Stimulated activated CD4-positive, alpha-beta T cell treated with anti-CD3 and anti-CD28 coated beads, TNF-alpha, amount 100 ng/mL, for 4 hours (primary cell): ENCODE data around the gene CAPN15.
A peak's percentile ranks its signal among the peaks of the same experiment; 100 is the strongest.

Experiments
- DNase-seq, 3 experiments: peaks; one replicate each; pipeline ENCODE4 v3.0.0-alpha.2; 2020; ENCODE audit warnings: low read depth in 3 of 3

CAPN15 gene

DNA sequence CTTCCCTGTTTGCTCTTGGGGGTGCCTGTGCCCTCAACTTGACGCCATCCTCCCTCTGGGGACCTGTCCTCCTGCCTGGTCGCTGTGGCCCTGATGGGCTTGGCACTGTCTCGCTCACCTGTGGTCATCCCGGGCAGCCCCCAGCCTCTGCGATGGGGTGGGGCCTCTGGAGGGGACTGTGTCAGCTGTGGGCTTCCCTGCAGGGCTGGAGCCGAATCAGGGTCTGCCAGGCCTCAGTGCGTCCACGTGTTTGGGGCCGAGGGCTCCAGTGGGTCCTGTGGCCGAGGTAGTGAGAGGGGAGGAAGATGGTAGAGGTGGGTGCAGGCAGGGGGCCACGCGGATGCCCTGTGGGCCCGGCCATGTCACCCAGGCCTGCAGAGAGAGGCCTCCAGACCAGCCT lies 50.3 kb downstream of the CAPN15 start:
- DNase-seq = no peak

DNA sequence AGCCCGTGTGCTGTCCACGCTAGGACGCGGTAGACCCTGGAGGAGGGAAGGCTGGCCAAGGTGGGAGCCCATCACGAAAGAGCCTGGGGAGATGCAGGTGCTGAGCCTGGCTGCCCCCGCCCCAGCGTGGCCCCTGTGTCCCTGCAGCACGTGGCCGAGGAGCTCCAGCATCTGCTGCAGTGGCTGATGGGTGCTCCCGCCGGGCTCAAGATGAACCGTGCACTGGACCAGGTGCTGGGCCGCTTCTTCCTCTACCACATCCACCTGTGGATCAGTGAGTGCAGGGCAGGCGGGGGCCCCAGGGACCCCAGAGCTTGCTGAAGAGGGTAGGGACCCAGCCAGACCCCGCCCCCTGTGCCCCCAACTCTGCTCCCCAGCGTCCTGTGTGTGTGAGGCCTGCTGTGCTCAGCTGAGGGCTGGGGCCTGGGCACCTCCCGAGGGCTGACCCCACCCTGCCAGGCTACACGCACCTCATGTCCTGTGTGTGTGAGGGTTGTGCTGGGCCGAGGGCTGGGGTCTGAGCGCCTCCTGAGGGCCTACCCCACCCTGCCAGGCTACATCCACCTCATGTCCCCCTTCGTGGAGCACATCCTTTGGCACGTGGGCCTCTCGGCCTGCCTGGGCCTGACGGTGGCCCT lies 50.8 kb downstream of the CAPN15 start:
- no peak for DNase-seq

DNA sequence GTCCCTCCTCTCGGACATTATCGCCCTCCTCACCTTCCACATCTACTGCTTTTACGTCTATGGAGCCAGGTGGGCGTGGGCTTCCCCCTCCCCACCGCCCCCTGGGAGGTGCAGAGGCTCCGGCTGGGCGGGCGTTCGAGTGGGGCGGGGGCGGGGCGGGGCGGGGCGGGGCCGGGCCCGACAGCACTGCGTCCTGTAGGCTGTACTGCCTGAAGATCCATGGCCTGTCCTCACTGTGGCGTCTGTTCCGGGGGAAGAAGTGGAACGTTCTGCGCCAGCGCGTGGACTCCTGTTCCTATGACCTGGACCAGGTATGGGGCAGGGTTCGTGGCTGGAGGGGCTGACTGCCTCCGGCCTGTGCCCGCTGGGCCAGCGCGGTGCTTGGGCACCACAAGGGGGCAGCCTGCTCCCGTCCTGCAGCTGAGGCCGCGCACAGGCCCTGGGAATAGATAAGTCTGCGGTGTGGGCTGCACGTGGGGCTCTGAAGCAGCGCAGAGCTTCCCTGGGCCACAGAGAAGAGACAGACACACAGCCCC lies 51.4 kb downstream of the CAPN15 start:
- peak in 2 of 3 experiments; percentile 36 for DNase-seq

DNA sequence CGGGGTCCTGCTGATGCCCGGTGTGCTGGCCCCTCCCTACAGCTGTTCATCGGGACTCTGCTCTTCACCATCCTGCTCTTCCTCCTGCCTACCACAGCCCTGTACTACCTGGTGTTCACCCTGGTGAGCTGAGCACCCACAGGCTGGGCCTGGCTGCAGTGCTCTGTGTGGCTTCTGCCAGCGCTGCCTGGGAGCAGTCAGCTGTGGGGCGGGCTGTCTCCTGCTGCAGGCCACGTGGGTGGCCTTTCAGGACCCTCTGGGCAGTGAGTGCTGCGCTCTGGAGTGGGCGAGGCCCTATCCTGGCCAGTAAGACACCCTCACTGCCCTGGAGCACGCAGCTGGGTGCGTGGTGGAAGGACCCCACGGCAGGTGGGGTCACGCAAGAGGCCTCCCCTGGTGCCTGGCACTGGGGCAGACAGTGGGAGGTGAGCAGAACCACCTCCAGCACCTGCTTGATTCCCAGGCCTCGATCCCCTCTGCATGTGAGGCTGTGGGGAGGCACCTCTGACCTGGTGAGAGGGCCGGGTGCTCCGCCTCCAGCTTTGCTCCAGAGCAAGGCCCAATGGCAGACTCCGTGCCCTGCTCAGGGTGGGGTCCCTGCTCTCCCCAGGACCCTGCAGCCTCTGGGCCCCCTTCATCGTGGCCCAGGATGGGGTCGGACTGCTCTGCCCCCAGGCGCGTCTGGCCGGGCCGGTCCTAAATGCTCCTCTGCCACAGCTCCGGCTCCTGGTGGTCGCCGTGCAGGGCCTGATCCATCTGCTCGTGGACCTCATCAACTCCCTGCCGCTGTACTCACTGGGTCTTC lies 52.8 kb downstream of the CAPN15 start:
- DNase-seq = no peak

DNA sequence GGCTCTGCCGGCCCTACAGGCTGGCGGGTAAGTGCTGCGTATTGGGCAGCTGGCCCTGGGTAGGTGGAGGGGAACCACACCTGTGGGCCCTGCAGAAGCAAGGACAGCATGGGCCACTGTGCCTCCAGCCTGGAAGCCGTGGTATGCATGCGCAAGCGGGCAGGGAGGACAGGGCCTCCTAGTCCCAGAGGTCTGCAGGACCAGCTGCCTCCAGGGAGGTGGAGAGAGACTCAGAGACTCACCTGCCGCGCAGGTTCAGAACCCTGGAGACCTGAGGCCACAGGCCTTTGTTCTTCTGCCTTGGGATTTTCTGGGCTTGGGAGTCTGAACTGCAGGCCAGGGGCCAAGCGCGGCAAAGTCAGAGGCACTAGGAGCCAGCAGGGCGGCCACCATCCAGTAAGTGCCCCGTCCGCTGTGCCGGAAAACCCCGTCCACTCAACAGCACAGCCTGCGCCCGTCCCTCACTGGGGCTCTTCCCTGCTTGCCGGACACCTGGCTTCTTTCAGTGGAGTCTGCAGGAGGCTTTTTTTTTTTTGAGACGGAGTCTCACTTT lies 53.5 kb downstream of the CAPN15 start:
- DNase-seq = no peak

DNA sequence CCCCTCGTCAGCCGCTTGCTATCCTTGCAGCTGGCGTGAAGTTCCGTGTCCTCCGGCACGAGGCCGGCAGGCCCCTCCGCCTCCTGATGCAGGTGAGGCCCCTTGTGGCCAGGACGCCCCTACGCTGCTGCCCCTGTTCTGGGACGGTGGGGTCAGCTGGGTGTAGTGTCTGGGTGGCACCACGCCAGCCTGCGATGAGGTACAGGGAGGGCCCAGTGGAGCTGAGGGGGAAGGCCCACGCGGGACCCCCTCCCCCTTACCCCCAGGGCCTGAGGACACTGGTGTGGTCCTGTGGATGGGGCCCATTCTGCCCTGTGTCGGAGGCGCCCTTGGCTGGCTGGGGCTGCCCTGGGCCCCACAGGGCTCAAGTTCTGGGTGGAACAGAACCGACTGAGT lies 54.7 kb downstream of the CAPN15 start:
- no peak for DNase-seq

DNA sequence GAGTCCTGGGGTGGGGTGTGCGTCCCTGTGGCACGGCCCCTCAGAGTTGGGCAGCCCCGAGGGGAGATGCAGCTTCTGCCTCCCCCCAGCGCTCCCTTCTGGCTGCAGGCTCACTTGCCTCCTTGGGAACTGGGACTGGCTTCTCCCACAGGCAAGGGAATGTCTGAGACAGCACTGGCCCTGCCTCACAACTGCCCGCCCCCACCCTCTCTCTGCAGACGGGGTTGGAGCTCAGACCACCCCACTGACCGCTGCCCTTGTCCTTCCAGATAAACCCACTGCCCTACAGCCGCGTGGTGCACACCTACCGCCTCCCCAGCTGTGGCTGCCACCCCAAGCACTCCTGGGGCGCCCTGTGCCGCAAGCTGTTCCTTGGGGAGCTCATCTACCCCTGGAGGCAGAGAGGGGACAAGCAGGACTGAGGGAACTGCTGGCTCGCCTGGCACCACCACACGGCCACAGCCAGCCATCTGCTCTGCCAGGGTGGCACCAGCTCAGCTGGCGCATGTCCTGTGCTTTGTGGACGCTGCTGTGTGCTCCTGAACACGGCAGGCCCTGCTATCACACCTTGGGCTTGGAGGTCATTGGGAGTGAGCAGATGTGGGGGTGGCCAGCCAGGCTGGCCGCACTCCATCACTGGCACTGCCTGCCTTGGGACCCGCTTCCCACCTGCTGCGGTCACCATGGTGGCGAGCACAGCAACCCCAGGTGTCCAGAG lies 55.3 kb downstream of the CAPN15 start:
- no peak for DNase-seq

DNA sequence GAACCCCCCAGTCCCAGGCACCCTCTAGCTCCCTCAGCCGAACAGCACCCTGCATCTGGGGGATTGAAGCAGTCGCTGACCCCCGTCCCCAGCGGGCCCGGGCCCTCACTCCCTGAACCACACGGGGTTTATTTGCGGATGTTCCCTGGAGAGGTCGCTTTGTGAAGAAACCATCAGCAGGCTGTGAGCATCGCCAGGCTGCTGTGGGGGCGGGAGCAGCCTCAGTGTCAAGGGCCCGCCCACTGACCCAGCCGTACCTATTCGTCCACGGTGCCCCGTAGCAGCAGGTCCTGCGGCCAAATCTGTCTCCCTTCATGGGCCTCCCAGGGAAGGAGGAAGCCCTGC lies 55.9 kb downstream of the CAPN15 start:
- no peak for DNase-seq

DNA sequence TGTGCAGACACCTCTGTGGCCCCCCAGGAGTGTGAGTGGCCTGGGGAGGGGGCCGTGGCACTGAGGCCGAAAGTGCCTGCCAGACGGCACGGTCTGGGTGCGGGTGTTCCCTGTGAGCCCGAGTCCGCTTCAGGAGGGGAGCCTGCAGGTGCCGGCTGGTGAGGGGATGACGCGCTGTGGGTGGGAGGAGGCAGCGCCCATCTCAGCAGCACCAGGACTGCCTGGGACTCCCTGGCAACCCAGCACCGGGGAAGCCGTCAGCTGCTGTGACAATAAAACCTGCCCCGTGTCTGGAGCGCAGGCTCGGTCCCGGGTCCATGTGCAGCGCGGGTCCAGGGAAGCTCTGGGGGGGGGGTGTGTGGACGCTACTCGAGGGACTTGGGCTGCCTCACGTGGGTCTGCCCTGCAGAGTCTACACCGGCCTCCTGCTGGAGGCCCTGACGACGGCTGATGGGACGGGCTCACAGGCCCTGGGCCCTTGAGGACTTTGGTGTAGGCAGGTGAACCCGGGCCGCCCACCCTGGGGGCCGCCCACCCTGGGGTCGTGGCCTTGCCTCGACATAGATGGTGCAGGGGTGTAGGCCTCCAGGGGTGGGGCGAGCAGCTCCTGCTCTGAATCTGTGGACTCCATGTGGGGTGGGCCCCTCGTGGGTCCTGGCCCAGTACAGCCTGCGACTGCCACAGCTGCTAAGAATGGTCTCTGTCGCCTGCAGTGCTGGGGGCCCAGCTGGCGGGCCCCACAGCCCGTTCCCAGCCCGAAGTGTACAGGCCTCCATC lies 56.5 kb downstream of the CAPN15 start:
- no peak for DNase-seq

DNA sequence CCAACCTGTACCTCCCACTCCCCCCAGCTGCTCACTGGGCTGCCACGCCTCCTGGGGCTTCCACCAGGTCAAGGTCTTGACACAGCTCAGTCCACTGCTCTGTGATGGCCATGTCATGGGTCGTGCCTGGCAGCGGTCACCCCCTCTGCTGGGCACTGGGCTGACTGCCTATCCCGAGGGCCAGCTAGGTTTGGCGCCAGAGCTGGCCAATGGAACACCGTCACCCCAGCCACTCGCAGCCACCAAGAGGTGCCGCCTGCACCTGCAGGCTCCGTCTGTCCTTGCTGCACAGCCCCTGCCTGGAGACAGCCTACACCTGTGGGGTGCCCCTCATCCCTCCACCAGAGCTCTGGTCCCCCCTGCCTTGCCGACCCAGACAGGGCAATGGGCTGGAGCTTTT lies 57.8 kb downstream of the CAPN15 start:
- DNase-seq = no peak

DNA sequence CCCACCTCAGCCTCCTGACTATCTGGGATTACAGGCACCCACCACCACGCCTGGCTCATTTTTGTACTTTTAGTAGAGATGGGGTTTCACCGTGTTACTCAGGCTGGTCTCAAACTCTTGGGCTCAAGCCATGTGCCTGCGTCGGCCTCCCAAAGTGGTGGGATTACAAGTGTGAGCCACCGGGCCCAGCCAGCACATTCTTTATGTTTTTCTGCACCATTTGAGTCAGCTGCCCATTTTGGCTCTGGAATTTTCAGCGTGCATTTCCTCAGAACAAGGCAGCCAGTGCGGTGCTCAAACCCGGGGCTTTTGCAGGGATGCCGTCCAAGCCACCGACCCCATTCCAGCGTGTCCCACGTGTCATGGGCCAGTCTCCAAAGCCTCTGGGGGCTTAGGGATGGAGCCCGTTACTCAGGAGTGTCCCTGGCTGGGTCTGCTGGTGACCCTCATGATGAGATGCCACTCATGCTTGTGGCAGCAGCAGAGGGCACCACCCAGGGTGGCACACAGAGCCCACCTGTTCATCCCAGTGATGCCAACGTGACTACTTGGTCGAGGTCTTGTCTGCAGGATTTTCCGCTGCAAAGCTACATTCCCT lies 58.6 kb downstream of the CAPN15 start:
- DNase-seq = no peak

DNA sequence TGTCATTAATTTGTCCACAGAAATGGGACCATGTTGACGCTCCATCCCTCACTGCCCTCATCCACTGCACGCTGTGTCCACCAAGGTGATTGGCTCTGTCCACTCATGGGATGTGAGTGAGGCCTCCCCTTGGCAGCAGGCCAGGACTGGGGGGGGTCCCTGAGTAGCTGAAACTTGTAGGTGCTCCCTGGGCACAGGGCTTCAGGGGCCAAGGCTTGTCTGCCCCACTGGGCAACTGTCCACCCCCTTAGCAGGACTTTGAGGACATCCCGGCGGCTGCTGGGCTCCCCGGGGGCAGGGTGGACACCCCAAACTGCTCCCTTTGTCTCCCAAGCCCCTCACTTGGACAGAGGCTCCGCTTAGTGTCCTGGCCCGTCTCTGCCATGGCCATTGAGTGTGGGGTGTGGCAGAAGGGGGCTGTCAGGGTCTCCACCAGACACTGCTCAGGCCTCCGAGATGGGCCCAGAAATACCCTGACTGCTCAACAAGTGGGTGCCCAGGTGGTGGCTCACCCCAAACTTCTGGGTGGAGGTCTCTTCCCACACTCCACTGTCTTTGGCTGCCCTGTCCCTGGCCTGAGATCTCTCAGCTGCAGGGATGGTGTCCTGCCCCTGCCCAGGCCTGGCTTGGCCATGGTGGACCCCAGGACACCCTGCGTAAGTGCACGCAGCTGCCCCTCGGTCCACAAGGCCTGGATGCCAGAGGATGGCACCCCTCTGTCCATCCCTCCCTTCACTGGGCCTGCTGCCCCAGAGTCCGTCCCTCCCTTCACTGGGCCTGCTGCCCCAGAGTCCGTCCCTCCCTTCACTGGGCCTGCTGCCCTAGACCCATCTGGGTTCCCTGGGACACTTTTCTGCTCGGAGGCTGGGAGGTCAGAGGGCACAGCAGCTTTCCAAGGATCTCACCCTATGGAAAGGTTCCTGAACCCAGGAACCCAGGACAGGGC lies 59.4 kb downstream of the CAPN15 start:
- DNase-seq = no peak

DNA sequence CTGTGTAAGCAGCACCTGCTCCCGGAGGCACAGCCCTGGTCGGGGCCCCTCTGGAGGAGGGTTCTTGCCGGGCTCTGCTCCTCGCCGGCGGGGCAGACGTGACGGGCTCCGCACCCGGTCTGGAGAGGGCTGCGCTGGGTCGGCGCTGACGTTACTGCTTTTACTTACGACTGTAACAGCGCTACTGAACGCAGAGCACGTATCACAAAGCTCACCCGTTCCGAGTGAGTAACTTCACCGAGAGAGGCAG lies 61.1 kb downstream of the CAPN15 start:
- peak in 1 of 3 experiments; percentile 43 for DNase-seq

DNA sequence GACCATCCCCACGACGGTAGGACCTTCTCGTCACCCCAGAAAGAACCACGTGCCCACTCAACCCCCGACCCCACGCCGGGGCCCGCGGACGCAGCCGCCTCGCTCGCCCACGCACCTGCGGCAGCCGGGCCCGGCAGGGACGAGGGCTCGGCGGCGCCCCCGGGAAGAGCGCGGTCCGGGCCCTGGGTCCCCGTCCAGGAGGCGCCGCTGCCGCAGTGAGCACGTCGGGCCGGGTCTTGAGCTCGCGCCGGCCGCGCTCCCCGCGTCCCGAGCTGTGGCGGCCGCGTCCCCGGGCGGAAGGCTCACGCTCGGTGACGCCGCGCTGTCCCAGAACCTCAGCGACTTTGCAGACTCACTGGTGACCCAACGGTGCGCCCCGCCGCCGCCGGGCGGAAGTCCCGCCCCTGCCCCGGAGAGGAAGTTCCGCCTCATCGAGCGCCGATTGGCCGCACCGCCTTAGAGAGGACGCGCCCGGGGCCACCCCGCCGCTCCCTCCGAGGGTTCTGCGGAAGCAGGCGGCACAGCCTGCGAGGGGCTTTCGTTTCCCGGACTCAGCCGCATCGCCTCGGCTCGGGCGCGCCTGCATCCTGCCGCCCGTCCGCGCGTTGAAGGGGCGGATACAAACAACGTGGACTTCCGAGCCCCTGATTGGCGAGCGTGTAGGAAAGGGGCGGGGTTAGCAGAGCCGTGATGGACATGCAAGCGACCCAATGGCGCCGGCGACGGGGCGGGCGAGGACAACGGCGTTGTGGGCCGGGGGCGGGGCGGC lies 61.6 kb downstream of the CAPN15 start:
- peak; percentile 95 to 100 (median 96) for DNase-seq

DNA sequence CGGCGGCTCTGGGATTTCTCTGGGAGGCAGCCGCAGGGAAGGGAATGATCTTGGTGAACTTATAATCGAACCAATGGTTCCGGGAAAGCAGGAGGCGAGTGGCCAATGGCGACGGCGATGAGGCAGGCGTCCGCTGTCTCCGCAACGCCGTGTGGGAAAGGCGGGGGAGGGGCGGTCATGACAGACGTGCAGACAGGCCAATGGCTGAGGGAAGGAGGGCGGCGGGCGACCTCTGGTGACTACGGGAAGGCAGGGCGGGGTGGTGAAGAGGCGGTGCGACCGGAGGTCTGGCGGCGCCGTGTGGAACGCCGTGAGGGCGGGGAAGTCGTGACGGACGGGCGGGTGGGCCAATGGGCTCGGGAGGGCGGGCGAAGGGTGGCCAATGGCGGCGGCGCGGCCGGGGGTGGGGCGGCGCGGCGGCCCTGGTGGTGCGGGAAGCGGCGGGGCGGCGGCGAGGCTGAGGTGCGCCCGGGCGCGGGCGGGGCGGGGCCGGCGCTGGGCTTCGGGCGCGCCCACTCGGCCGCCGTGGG lies 62.2 kb downstream of the CAPN15 start, which contains the start of gene RAB40C:
Gene RAB40C (plus strand): TSS at position 409 of the 530 bp plus-strand sequence. CDS start 226 bp downstream, outside the sequence.
- DNase-seq = peak; percentile 98 to 99 (median 99)

DNA sequence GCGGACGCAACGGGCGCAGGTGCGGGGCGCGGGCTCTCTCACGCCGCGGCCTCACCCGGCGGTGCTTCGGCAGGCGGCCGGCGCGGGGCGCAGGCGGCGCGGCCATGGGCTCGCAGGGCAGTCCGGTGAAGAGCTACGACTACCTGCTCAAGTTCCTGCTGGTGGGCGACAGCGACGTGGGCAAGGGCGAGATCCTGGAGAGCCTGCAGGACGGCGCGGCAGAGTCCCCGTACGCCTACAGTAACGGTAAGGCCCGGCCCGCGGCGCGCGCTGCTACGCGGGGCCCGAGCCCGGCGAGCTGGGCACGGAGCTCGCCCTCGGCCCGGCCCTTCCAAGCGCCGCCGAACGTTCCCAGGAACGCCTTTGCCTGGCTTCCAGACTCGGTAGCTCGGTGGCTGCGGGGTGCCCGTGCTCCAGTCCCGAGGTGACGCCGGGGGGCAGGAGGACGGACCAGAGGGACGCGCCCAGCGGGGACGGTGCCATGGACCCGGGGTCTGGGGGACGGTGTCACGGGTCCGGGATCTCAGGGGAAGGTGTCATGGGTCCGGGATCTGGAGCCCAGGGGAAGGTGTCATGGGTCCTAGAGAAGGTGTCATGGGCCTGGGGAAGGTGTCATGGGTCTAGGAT lies 62.8 kb downstream of the CAPN15 start:
- no peak for DNase-seq

DNA sequence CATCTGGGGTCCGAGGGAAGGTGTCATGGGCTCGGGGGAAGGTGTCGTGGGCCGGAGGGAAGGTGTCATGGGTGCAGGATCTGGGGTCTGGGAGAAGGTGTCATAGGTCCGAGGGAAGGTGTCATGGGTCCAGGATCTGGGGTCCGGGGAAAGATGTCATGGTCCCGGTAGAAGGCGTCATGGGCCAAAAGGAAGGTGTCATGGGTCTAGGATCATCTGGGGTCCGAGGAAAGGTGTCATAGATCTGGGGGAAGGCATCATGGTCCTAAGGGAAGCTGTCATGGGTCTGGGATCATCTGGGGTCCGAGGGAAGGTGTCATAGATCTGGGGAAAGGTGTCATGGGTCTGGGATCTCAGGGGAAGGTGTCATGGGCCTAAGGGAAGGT lies 63.3 kb downstream of the CAPN15 start:
- DNase-seq = no peak

DNA sequence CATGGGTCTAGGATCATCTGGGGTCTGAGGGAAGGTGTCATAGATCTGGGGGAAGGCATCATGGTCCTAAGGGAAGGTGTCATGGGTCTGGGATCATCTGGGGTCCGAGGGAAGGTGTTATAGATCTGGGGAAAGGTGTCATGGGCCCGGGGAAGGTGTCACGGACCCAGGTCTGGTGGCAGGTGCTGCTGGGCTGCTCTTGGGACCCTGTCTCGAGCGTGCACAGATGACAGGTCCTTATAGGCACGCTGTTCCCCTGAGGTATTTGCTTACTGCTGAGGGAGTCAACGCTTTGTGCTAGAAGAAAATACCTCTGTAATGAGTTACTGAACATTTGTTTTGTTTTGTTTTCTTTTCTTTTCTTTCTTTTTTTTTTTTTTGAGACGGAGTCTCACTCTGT lies 63.7 kb downstream of the CAPN15 start:
- DNase-seq = no peak
